BE2C (cell line): ENCODE measurements around the gene PATL2.
"Not testable (repeated sequence)": the region's sequence is repeated elsewhere in the genome, so short reads cannot be mapped to it uniquely, and the experiment has no call there.

Source experiments
- DNase-seq: peaks from one replicate; pipeline ENCODE4 v3.0.0-alpha.2; 2020
- H3K27me3 ChIP-seq: fragments of 250-450 bp; sonication (Bioruptor Pico); 2 replicates; pipeline ENCODE4 v1.5.1; 2020; ENCODE audit warnings: mild to moderate bottlenecking
- H3K36me3 ChIP-seq: fragments of 250-450 bp; sonication (Bioruptor Pico); 2 replicates; pipeline ENCODE4 v1.5.1; 2020; ENCODE audit warnings: mild to moderate bottlenecking
- H3K4me1 ChIP-seq: fragments of 250-450 bp; sonication (Bioruptor Pico); 2 replicates; pipeline ENCODE4 v1.5.1; 2020
- H3K4me3 ChIP-seq: 2 replicates; pipeline ENCODE4 v1.5.1; 2011; ENCODE audit warnings: low read depth, low read length
- H3K9me3 ChIP-seq: fragments of 250-450 bp; sonication (Bioruptor Pico); 2 replicates; pipeline ENCODE4 v1.5.1; 2020
- CTCF ChIP-seq: IDR thresholded peaks from 2 replicates; pipeline ENCODE4 v1.5.1; 2012; ENCODE audit warnings: mild to moderate bottlenecking, low read depth, low read length

Gene PATL2

DNA sequence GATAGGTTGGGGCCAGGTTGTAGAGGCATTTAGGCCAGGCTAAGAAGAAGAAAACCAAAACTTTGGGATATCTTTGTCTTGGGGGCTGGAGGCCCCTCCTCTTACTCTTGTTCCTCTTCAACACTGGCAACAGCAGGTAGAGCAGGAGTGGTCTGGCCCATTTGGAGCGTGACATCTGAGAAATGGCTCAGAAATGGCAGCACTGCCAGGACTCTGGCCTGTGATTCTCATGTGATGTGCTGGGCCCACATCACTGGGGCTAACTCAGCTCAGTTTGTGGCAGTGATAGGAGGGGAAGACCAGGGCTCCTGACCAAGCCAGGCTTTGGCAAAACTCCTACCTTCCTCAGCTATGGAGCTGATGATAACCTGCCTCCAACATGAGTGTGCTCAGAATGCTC is 18.5 kb downstream of the PATL2 start:
- TF ChIP-seq CTCF = no peak
- no peaks in the 10 kb centered on the region for H3K9me3 ChIP-seq
- no peaks in the 10 kb centered on the region for H3K36me3 ChIP-seq
- H3K4me3 ChIP-seq = no peak overlapping the region
- DNase-seq = no peak
- H3K27me3 ChIP-seq = peaks cover 3% of the 10 kb centered on the region
- H3K4me1 ChIP-seq = no peaks in the 10 kb centered on the region

GRCh38 chr15:44690245-44690644 is 20.9 kb downstream of the PATL2 start:
- DNase-seq = not testable (repeated sequence)

GRCh38 chr15:44689318-44689717 is 21.8 kb downstream of the PATL2 start:
- H3K4me1 ChIP-seq, H3K27me3 ChIP-seq, DNase-seq, H3K36me3 ChIP-seq, H3K4me3 ChIP-seq, H3K9me3 ChIP-seq: not testable (repeated sequence)

More at GRCh38 chr15:44690245-44690644, 20.9 kb downstream of the PATL2 start:
- not testable (repeated sequence) for H3K27me3 ChIP-seq, H3K36me3 ChIP-seq, H3K4me1 ChIP-seq, H3K4me3 ChIP-seq, H3K9me3 ChIP-seq

DNA sequence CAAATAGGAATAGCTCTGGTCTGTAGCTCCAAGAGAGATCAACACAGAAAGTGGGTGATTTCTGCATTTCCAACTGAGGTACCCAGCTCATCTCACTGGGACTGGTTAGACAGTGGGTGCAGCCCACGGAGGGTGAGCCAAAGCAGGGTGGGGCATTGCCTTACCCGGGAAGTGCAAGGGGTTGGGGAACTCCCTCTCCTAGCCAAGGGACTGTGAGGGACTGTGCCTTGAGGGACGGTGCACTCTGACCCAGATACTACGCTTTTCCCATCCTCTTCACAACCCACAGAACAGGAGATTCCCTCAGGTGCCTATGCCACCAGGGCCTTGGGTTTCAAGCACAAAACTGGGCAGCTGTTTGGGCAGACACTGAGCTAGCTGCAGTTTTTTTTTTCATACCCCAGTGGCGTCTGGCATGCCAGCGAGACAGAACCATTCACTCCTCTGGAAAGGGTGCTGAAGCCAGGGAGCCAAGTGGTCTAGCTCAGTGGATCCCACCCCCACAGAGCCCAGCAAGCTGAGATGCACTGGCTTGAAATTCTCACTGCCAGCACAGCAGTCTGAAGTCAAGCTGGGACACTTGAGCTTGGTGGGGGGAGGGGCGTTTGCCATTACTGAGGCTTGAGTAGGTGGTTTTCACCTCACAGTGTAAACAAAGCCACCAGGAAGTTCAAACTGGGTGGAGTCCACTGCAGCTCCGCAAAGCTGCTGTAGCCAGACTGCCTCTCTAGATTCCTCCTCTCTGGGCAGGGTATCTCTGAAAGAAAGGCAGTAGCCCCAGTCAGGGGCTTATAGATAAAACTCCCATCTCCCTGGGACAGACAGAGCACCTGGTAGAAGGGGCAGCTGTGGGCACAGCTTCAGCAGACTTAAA is 28.1 kb downstream of the PATL2 start:
- not testable (repeated sequence) for H3K4me3 ChIP-seq, H3K27me3 ChIP-seq, H3K4me1 ChIP-seq, H3K9me3 ChIP-seq, DNase-seq, H3K36me3 ChIP-seq

DNA sequence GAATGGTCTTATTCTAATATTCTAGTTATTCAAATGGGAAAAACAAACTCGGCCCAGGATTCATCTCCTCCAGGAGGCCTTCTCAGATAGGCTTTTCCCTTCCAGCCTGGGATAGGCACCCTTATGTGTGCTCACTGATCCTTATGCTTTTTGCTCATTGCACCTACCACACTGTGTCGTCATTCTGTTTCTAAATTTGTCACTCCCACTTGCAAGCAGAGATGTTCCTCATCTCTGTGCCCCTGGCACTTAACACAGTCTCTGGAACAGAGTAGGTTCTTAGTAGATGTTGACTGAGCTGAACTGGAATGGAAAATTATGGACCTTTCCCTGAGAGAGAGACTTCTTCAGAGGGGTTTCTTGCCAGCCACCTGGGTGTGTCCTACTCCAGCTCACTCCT is 28.9 kb downstream of the PATL2 start:
- no peaks in the 10 kb centered on the region for H3K4me1 ChIP-seq
- H3K9me3 ChIP-seq = no peaks in the 10 kb centered on the region
- H3K36me3 ChIP-seq = no peaks in the 10 kb centered on the region
- no peak for TF ChIP-seq CTCF
- DNase-seq = no peak
- no peak overlapping the region for H3K4me3 ChIP-seq
- H3K27me3 ChIP-seq = 0 out of 2 replicates have a peak, but pooled peaks cover 3% of the 10 kb centered on the region

DNA sequence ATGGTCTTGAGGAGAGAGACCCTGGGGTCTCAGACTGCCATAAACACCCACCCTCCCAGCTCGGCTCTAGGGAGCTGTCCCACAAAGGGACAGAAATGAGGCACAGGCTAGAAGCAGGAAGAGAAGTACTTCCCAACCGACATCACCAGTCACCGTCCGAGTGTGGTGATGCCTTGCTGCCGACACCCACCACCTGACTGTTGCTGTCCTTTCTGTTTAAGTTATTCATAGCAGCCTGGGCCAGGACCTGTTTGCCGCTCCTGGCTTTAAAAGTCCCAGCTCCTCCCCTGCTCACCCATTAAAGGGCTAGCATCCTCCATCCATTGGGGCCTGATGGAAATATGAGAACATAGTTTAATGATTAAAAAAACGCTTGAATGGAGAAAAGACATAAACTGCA is 34.4 kb downstream of the PATL2 start:
- no peaks in the 10 kb centered on the region for H3K4me1 ChIP-seq

GRCh38 chr15:44675911-44676310 is 35.2 kb downstream of the PATL2 start:
- H3K9me3 ChIP-seq = no peaks in the 10 kb centered on the region
- TF ChIP-seq CTCF = no peak
- no peak overlapping the region for H3K4me3 ChIP-seq
- no peaks in the 10 kb centered on the region for H3K36me3 ChIP-seq
- DNase-seq = no peak
- no peaks in the 10 kb centered on the region for H3K27me3 ChIP-seq
- H3K4me1 ChIP-seq = no peaks in the 10 kb centered on the region

More for the DNA sequence above, 34.4 kb downstream of the PATL2 start:
- no peaks in the 10 kb centered on the region for H3K36me3 ChIP-seq
- TF ChIP-seq CTCF = no peak
- H3K27me3 ChIP-seq = 0 out of 2 replicates have a peak, but pooled peaks cover 3% of the 10 kb centered on the region
- H3K9me3 ChIP-seq = no peaks in the 10 kb centered on the region
- DNase-seq = no peak
- H3K4me3 ChIP-seq = no peak overlapping the region
